LNCAP (cell line): Measurements from ENCODE around the gene VAMP5.

Experiments
- TF ChIP-seq, protein P1 (sequence below): fragments of 450-650 bp; IDR thresholded peaks from 2 replicates; pipeline ENCODE4 v1.5.1; 2017; ENCODE audit warnings: mild to moderate bottlenecking

The VAMP5 gene

DNA sequence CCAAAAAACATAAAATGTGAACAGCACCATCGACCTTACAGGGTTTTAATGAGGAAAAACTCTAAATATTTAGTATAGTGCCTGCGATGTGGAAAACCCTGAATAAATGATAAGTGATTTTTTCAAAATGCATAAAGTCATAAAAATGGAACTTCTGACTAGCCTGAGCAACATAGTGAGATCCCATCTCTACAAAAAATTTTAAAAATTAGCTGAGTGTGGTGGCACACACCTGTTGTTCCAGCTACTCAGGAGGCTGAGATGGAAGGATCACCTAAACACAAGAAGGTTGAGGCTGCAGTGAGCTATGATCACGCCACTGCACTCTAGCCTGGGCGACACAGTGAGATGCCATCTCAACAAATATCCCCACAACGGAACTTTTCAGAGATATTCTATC is 27.1 kb upstream of the VAMP5 start:
- TF ChIP-seq, protein P1, sequence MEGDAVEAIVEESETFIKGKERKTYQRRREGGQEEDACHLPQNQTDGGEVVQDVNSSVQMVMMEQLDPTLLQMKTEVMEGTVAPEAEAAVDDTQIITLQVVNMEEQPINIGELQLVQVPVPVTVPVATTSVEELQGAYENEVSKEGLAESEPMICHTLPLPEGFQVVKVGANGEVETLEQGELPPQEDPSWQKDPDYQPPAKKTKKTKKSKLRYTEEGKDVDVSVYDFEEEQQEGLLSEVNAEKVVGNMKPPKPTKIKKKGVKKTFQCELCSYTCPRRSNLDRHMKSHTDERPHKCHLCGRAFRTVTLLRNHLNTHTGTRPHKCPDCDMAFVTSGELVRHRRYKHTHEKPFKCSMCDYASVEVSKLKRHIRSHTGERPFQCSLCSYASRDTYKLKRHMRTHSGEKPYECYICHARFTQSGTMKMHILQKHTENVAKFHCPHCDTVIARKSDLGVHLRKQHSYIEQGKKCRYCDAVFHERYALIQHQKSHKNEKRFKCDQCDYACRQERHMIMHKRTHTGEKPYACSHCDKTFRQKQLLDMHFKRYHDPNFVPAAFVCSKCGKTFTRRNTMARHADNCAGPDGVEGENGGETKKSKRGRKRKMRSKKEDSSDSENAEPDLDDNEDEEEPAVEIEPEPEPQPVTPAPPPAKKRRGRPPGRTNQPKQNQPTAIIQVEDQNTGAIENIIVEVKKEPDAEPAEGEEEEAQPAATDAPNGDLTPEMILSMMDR: no peak

DNA sequence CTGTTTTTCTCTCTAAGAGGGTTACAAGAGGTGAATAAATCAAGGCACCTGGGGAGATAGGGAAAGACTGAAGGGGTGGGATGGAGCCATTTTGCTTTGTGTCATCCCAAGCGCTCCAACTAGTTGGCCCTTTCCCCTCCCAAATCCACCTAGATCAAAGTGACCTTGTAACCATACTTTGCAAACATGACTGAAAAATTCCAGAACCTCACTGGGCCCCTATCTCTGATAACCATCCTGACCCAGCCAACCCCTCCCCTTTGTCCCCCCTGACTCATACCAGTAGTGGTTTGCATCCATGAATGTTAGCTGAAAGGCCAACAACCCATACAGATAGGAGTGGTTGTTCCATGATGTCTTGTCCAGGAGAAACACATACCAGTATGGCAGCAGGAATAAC is 26.1 kb upstream of the VAMP5 start:
- TF ChIP-seq, protein P1: no peak

- TF ChIP-seq, protein P1: no peak
Observed at GRCh38 chr2:85560812-85561279, 23.4 kb upstream of the VAMP5 start.

GRCh38 chr2:85561280-85562212 is 22.7 kb upstream of the VAMP5 start, which contains the start of gene GGCX:
TSS of gene GGCX (minus strand) at chr2:85561493. CDS start at chr2:85561428, 65 bp downstream.
- TF ChIP-seq, protein P1: no peak

DNA sequence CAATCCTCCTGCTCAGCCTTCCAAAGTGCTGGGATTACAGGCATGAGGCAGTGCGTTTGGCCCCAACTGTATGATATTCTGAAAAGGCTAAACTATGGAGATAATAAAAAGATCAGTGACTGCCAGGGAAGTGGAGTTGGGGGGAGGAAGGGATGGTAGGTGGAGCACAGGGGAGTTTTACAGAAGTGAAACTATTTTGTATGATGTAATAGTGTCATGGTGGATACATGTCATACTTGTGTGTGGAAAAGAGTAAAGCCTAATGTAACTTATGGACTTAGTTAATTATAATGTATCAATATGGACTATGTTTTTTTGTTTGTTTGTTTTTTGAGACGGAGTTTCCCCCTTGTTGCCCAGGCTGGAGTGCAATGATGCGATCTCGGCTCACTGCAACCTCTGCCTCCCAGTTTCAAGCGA is 20.1 kb upstream of the VAMP5 start:
- TF ChIP-seq, protein P1: no peak

- TF ChIP-seq, protein P1: no peak
Observed at GRCh38 chr2:85566265-85566664, 18.0 kb upstream of the VAMP5 start.

- TF ChIP-seq, protein P1: no peak
Observed at GRCh38 chr2:85575739-85576138, 8.5 kb upstream of the VAMP5 start.
